ENCODE data around the gene PHF12.
"Not testable (repeated sequence)": the region's sequence is repeated elsewhere in the genome, so short reads cannot be mapped to it uniquely, and the experiment has no call there.

Gene PHF12

GRCh38 chr17:28926366-28926765, 25.0 kb downstream of the PHF12 start:
- DNase-seq: no peak

- peak; percentile 35 for DNase-seq
Measured at GRCh38 chr17:28925912-28926365, 25.4 kb downstream of the PHF12 start.

- DNase-seq: no peak
Measured at GRCh38 chr17:28920201-28920600, 31.1 kb downstream of the PHF12 start.

GRCh38 chr17:28918295-28918694, 33.0 kb downstream of the PHF12 start:
- DNase-seq: no peak

- no peak for DNase-seq
Measured at GRCh38 chr17:28917465-28917864, 33.9 kb downstream of the PHF12 start.

- no peak for DNase-seq
Measured at GRCh38 chr17:28917029-28917428, 34.3 kb downstream of the PHF12 start.

GRCh38 chr17:28916302-28916934, 34.9 kb downstream of the PHF12 start:
- peak; percentile 42 for DNase-seq

- DNase-seq: no peak
Measured at GRCh38 chr17:28912938-28913333, 38.4 kb downstream of the PHF12 start.

- DNase-seq: peak; percentile 34
Measured at GRCh38 chr17:28912281-28912937, 38.9 kb downstream of the PHF12 start.

- no peak for DNase-seq
Measured at GRCh38 chr17:28911411-28912045, 39.8 kb downstream of the PHF12 start.

- DNase-seq: no peak
Measured at GRCh38 chr17:28910534-28910933, 40.8 kb downstream of the PHF12 start.

GRCh38 chr17:28908640-28909167, 42.6 kb downstream of the PHF12 start:
- DNase-seq: no peak

- no peak for DNase-seq
Measured at GRCh38 chr17:28907709-28908475, 43.4 kb downstream of the PHF12 start.

GRCh38 chr17:28906706-28907438, 44.4 kb downstream of the PHF12 start:
- DNase-seq: no peak

- DNase-seq: no peak
Measured at GRCh38 chr17:28906276-28906675, 45.0 kb downstream of the PHF12 start.

GRCh38 chr17:28904800-28905199, 46.5 kb downstream of the PHF12 start:
- no peak for DNase-seq

GRCh38 chr17:28903546-28903841, 47.8 kb downstream of the PHF12 start:
- not testable (repeated sequence) for DNase-seq

GRCh38 chr17:28902819-28903545, 48.3 kb downstream of the PHF12 start, which contains the start of gene DHRS13:
Gene DHRS13, minus strand, starts transcription at chr17:28903079. Its CDS starts 135 bp downstream, at chr17:28902944.
- peak; percentile 94 for DNase-seq

- peak; percentile 55 for DNase-seq
Measured at GRCh38 chr17:28901866-28902818, 49.2 kb downstream of the PHF12 start.

GRCh38 chr17:28900986-28901726, 50.2 kb downstream of the PHF12 start:
- DNase-seq: no peak

All from activated CD4-positive, alpha-beta T cell treated with anti-CD3 and anti-CD28 coated beads, Interleukin-2, amount 50 U/mL, for 1 hour (primary cell).